SK-N-SH treated with all-trans-retinoic acid at 6 μM for 48 hours (cell line): Measurements from ENCODE around the gene HES5.

ENCODE experiments used
- CREB5 ChIP-seq: fragments of 250-450 bp; sonication (Bioruptor Pico); IDR thresholded peaks from 2 replicates; pipeline ENCODE4 v1.5.1; 2020; ENCODE audit warnings: low read depth, mild to moderate bottlenecking, moderate library complexity
- ISL1 ChIP-seq: fragments of 250-450 bp; sonication (Bioruptor Pico); IDR thresholded peaks from 2 replicates; pipeline ENCODE4 v2.1.2; 2022; ENCODE audit warnings: mild to moderate bottlenecking, moderate library complexity
- PATZ1 ChIP-seq: fragments of 250-450 bp; sonication (Bioruptor Pico); IDR thresholded peaks from 2 replicates; pipeline ENCODE4 v1.8.0; 2020; ENCODE audit warnings: mild to moderate bottlenecking, moderate library complexity, borderline replicate concordance
- POU6F1 ChIP-seq: fragments of 250-450 bp; sonication (Bioruptor Pico); IDR thresholded peaks from 2 replicates; pipeline ENCODE4 v1.8.0; 2021; ENCODE audit warnings: low read depth, mild to moderate bottlenecking, moderate library complexity, borderline replicate concordance
- PPARA ChIP-seq: fragments of 250-450 bp; sonication (Bioruptor Pico); IDR thresholded peaks from 2 replicates; pipeline ENCODE4 v1.5.0; 2020; ENCODE audit warnings: mild to moderate bottlenecking, borderline replicate concordance
- SNAI2 ChIP-seq: fragments of 250-450 bp; sonication (Bioruptor Pico); IDR thresholded peaks from 2 replicates; pipeline ENCODE4 v1.5.0; 2020; ENCODE audit warnings: mild to moderate bottlenecking, moderate library complexity
- TCF4 ChIP-seq: fragments of 250-450 bp; sonication (Bioruptor Pico); IDR thresholded peaks from 2 replicates; pipeline ENCODE4 v1.8.0; 2021; ENCODE audit warnings: mild to moderate bottlenecking, moderate library complexity, borderline replicate concordance
- TOX ChIP-seq: fragments of 250-450 bp; sonication (Bioruptor Pico); IDR thresholded peaks from 2 replicates; pipeline ENCODE4 v1.8.0; 2021; ENCODE audit warnings: mild to moderate bottlenecking, moderate library complexity, borderline replicate concordance
- ZFP3 ChIP-seq: fragments of 250-450 bp; sonication (Bioruptor Pico); IDR thresholded peaks from 2 replicates; pipeline ENCODE4 v1.5.0; 2020; ENCODE audit warnings: mild to moderate bottlenecking, moderate library complexity
- ZNF8 ChIP-seq: fragments of 450-650 bp; formaldehyde crosslinking; IDR thresholded peaks from 2 replicates; pipeline ENCODE4 v1.5.0; 2020; ENCODE audit warnings: mild to moderate bottlenecking, moderate library complexity

- no peak for TF ChIP-seq ZNF8 (CRISPR knock-in tag)
- TF ChIP-seq PATZ1 = no peak
- TF ChIP-seq ZFP3 (CRISPR knock-in tag) = no peak
- no peak for TF ChIP-seq SNAI2
- TF ChIP-seq CREB5 (CRISPR knock-in tag) = no peak
- no peak for TF ChIP-seq POU6F1
- TF ChIP-seq TCF4 = no peak
- no peak for TF ChIP-seq ISL1 (CRISPR knock-in tag)
- TF ChIP-seq PPARA (CRISPR knock-in tag) = no peak
- no peak for TF ChIP-seq TOX (CRISPR knock-in tag)
Measured at GRCh38 chr1:2535455-2535854, 5.4 kb upstream of the HES5 start.
